Mesendoderm (in vitro differentiated cells): ENCODE results near the gene MACROD2.

ENCODE experiments used
- DNase-seq: peaks from one replicate; pipeline ENCODE4 v3.0.0; 2013
- H2AK5ac ChIP-seq: 2 replicates; pipeline ENCODE4 v1.6.1; 2013; ENCODE audit warnings: low read length, inconsistent platforms
- H2BK120ac ChIP-seq: 2 replicates; pipeline ENCODE4 v1.6.1; 2013; ENCODE audit warnings: low read depth, mild to moderate bottlenecking, low read length, moderate library complexity, mixed read lengths
- H2BK15ac ChIP-seq: replicated peaks from 2 replicates; pipeline ENCODE4 v1.6.1; 2013; ENCODE audit warnings: low read depth, mild to moderate bottlenecking, moderate library complexity
- H2BK5ac ChIP-seq: 2 replicates; pipeline ENCODE4 v1.6.1; 2013; ENCODE audit warnings: low read length, inconsistent platforms
- H3K18ac ChIP-seq: 2 replicates; pipeline ENCODE4 v1.6.1; 2013; ENCODE audit warnings: mild to moderate bottlenecking, low read length, mixed read lengths
- H3K23ac ChIP-seq: one replicate; pipeline ENCODE4 v1.6.1; 2013; ENCODE audit warnings: low read length
- H3K27ac ChIP-seq: 2 replicates; pipeline ENCODE4 v1.5.1; 2013; ENCODE audit warnings: low read depth, mild to moderate bottlenecking, inconsistent platforms, low read length, moderate library complexity
- H3K27me3 ChIP-seq: 2 replicates; pipeline ENCODE4 v1.6.1; 2013; ENCODE audit warnings: low read length, control low read depth, mild to moderate bottlenecking, inconsistent platforms; ENCODE audit not compliant: insufficient read depth, poor library complexity
- H3K36me3 ChIP-seq: 2 replicates; pipeline ENCODE4 v1.6.1; 2013; ENCODE audit warnings: low read length, inconsistent platforms; ENCODE audit not compliant: control insufficient read depth, insufficient read depth
- H3K4ac ChIP-seq: one replicate; pipeline ENCODE4 v1.6.1; 2013; ENCODE audit warnings: low read depth, mild to moderate bottlenecking, low read length, moderate library complexity
- H3K4me1 ChIP-seq: 2 replicates; pipeline ENCODE4 v1.6.1; 2013; ENCODE audit warnings: low read depth, low read length, inconsistent platforms; ENCODE audit not compliant: control insufficient read depth
- H3K4me2 ChIP-seq: 2 replicates; pipeline ENCODE4 v1.6.1; 2013; ENCODE audit warnings: low read length
- H3K4me3 ChIP-seq: 2 replicates; pipeline ENCODE4 v1.5.1; 2013; ENCODE audit warnings: mild to moderate bottlenecking, low read length
- H3K56ac ChIP-seq: one replicate; pipeline ENCODE4 v1.6.1; 2013; ENCODE audit warnings: low read length
- H3K79me1 ChIP-seq: 2 replicates; pipeline ENCODE4 v1.6.1; 2013; ENCODE audit warnings: low read length, inconsistent platforms
- H3K79me2 ChIP-seq: 2 replicates; pipeline ENCODE4 v1.6.1; 2013; ENCODE audit warnings: mild to moderate bottlenecking, low read length; ENCODE audit not compliant: control insufficient read depth, insufficient read depth
- H3K9ac ChIP-seq: 2 replicates; pipeline ENCODE4 v1.6.1; 2013; ENCODE audit warnings: low read length, inconsistent platforms
- H4K5ac ChIP-seq: one replicate; pipeline ENCODE4 v1.6.1; 2013; ENCODE audit warnings: low read length
- H4K8ac ChIP-seq: one replicate; pipeline ENCODE4 v1.6.1; 2013; ENCODE audit warnings: low read depth, mild to moderate bottlenecking, control low read depth, low read length, moderate library complexity
- WGBS: extraction: QIAGEN DNeasy Blood & Tissue Kit; methylation state at CpG from one replicate; pipeline ENCODE4 v1.1.7; 2013; ENCODE audit warnings: low lambda C conversion rate, missing lambda C conversion rate; ENCODE audit not compliant: insufficient coverage; ENCODE audit errors: extremely low coverage; 5-methylcytosine and 5-hydroxymethylcytosine counted together

The MACROD2 gene

GRCh38 chr20:16014436-16014835 lies 2019.1 kb downstream of the MACROD2 start:
- no peak overlapping the region for H3K18ac ChIP-seq
- no peak overlapping the region for H2BK5ac ChIP-seq
- no peak overlapping the region for H4K5ac ChIP-seq
- H3K4me1 ChIP-seq: no peaks in the 10 kb centered on the region
- H3K4me3 ChIP-seq: no peak overlapping the region
- H3K36me3 ChIP-seq: no peaks in the 10 kb centered on the region
- no peak overlapping the region for H4K8ac ChIP-seq
- DNase-seq: no peak
- H3K4ac ChIP-seq: no peak overlapping the region
- no peak overlapping the region for H3K56ac ChIP-seq
- H2BK120ac ChIP-seq: no peak overlapping the region
- no peaks in the 10 kb centered on the region for H3K79me1 ChIP-seq
- no peak overlapping the region for H2AK5ac ChIP-seq
- no peak overlapping the region for H3K27ac ChIP-seq
- no peak overlapping the region for H2BK15ac ChIP-seq
- H3K9ac ChIP-seq: no peak overlapping the region
- WGBS: no CpG with 5 or more reads among the region's 2 CpGs
- no peaks in the 10 kb centered on the region for H3K79me2 ChIP-seq
- H3K23ac ChIP-seq: no peak overlapping the region
- no peaks in the 10 kb centered on the region for H3K27me3 ChIP-seq
- H3K4me2 ChIP-seq: no peak overlapping the region

GRCh38 chr20:16017656-16018055 lies 2022.3 kb downstream of the MACROD2 start:
- no CpG with 5 or more reads among the region's 1 CpG for WGBS
- no peak overlapping the region for H3K23ac ChIP-seq
- no peak overlapping the region for H4K5ac ChIP-seq
- H3K9ac ChIP-seq: no peak overlapping the region
- H2BK120ac ChIP-seq: no peak overlapping the region
- H3K27me3 ChIP-seq: no peaks in the 10 kb centered on the region
- no peak overlapping the region for H3K4me2 ChIP-seq
- H2BK15ac ChIP-seq: no peak overlapping the region
- no peak overlapping the region for H4K8ac ChIP-seq
- no peaks in the 10 kb centered on the region for H3K79me1 ChIP-seq
- no peaks in the 10 kb centered on the region for H3K4me1 ChIP-seq
- no peak for DNase-seq
- no peak overlapping the region for H3K4me3 ChIP-seq
- H3K36me3 ChIP-seq: no peaks in the 10 kb centered on the region
- H2BK5ac ChIP-seq: no peak overlapping the region
- H3K79me2 ChIP-seq: no peaks in the 10 kb centered on the region
- no peak overlapping the region for H2AK5ac ChIP-seq
- no peak overlapping the region for H3K4ac ChIP-seq
- no peak overlapping the region for H3K18ac ChIP-seq
- no peak overlapping the region for H3K56ac ChIP-seq
- no peak overlapping the region for H3K27ac ChIP-seq

GRCh38 chr20:16018881-16019280 lies 2023.6 kb downstream of the MACROD2 start:
- H3K4ac ChIP-seq: no peak overlapping the region
- no peak overlapping the region for H3K9ac ChIP-seq
- H2BK120ac ChIP-seq: no peak overlapping the region

GRCh38 chr20:16020971-16021370 lies 2025.7 kb downstream of the MACROD2 start:
- H2BK15ac ChIP-seq: no peak overlapping the region
- H3K18ac ChIP-seq: no peak overlapping the region
- H3K9ac ChIP-seq: no peak overlapping the region
- no peak overlapping the region for H2BK5ac ChIP-seq
- no peak for DNase-seq
- H3K56ac ChIP-seq: no peak overlapping the region
- H3K79me1 ChIP-seq: no peaks in the 10 kb centered on the region
- H2AK5ac ChIP-seq: no peak overlapping the region
- no peak overlapping the region for H4K5ac ChIP-seq
- H4K8ac ChIP-seq: no peak overlapping the region
- no CpG with 5 or more reads among the region's 3 CpGs for WGBS
- no peaks in the 10 kb centered on the region for H3K36me3 ChIP-seq
- no peak overlapping the region for H3K4me3 ChIP-seq
- H3K27ac ChIP-seq: no peak overlapping the region
- no peak overlapping the region for H3K23ac ChIP-seq
- H3K79me2 ChIP-seq: no peaks in the 10 kb centered on the region
- H3K4me2 ChIP-seq: no peak overlapping the region
- no peak overlapping the region for H3K4ac ChIP-seq
- no peak overlapping the region for H2BK120ac ChIP-seq
- no peaks in the 10 kb centered on the region for H3K27me3 ChIP-seq
- no peaks in the 10 kb centered on the region for H3K4me1 ChIP-seq

More at GRCh38 chr20:16018881-16019280, 2023.6 kb downstream of the MACROD2 start:
- no peaks in the 10 kb centered on the region for H3K4me1 ChIP-seq
- H4K5ac ChIP-seq: no peak overlapping the region
- H3K79me1 ChIP-seq: no peaks in the 10 kb centered on the region
- no peak overlapping the region for H3K27ac ChIP-seq
- no peak overlapping the region for H3K4me2 ChIP-seq
- no peak for DNase-seq
- no peak overlapping the region for H4K8ac ChIP-seq
- H2AK5ac ChIP-seq: no peak overlapping the region
- no peaks in the 10 kb centered on the region for H3K27me3 ChIP-seq
- H3K23ac ChIP-seq: no peak overlapping the region
- no peak overlapping the region for H3K18ac ChIP-seq
- no peak overlapping the region for H3K4me3 ChIP-seq
- H2BK15ac ChIP-seq: no peak overlapping the region
- no peaks in the 10 kb centered on the region for H3K79me2 ChIP-seq
- no peaks in the 10 kb centered on the region for H3K36me3 ChIP-seq
- H3K56ac ChIP-seq: no peak overlapping the region
- no peak overlapping the region for H2BK5ac ChIP-seq

- Histone ChIP-seq H3K27me3 (no peaks in the 10 kb centered on the region), H3K4me2 (no peak overlapping the region), H4K8ac (no peak overlapping the region), H3K4me1 (peaks cover 1% of the 10 kb centered on the region), H2BK15ac (no peak overlapping the region), H2BK120ac (no peak overlapping the region), H3K79me1 (no peaks in the 10 kb centered on the region), H3K4ac (no peak overlapping the region), H3K36me3 (no peaks in the 10 kb centered on the region), H4K5ac (no peak overlapping the region), H3K27ac (no peak overlapping the region), H3K18ac (no peak overlapping the region), H3K4me3 (no peak overlapping the region), H3K9ac (no peak overlapping the region), H2AK5ac (no peak overlapping the region), H3K56ac (no peak overlapping the region), H3K79me2 (no peaks in the 10 kb centered on the region), H3K23ac (no peak overlapping the region), H2BK5ac (no peak overlapping the region)
- DNase-seq: no peak
- no CpG with 5 or more reads among the region's 1 CpG for WGBS
Measured at GRCh38 chr20:16025084-16025483, 2029.8 kb downstream of the MACROD2 start.

GRCh38 chr20:16027686-16028085 lies 2032.4 kb downstream of the MACROD2 start:
- Histone ChIP-seq H3K18ac (no peak overlapping the region), H4K8ac (no peak overlapping the region), H3K56ac (no peak overlapping the region), H3K79me1 (no peaks in the 10 kb centered on the region), H2BK5ac (no peak overlapping the region), H3K36me3 (no peaks in the 10 kb centered on the region), H4K5ac (no peak overlapping the region), H3K4me3 (no peak overlapping the region), H3K27ac (no peak overlapping the region), H3K4ac (no peak overlapping the region), H2AK5ac (no peak overlapping the region), H3K9ac (no peak overlapping the region), H2BK120ac (no peak overlapping the region), H3K4me2 (no peak overlapping the region), H3K23ac (no peak overlapping the region), H3K27me3 (no peaks in the 10 kb centered on the region), H3K79me2 (no peaks in the 10 kb centered on the region), H2BK15ac (no peak overlapping the region), H3K4me1 (peaks cover 1% of the 10 kb centered on the region)
- DNase-seq: peak; percentile 57
